ENCODE results near the gene HBP1. TPM values are rescaled to one million over a fixed set of nuclear protein-coding genes. Genes with fewer than 3 reads are reported as not detected.

The HBP1 gene
- total RNA-seq, 1 donor from 2014 or later = 121 TPM

DNA sequence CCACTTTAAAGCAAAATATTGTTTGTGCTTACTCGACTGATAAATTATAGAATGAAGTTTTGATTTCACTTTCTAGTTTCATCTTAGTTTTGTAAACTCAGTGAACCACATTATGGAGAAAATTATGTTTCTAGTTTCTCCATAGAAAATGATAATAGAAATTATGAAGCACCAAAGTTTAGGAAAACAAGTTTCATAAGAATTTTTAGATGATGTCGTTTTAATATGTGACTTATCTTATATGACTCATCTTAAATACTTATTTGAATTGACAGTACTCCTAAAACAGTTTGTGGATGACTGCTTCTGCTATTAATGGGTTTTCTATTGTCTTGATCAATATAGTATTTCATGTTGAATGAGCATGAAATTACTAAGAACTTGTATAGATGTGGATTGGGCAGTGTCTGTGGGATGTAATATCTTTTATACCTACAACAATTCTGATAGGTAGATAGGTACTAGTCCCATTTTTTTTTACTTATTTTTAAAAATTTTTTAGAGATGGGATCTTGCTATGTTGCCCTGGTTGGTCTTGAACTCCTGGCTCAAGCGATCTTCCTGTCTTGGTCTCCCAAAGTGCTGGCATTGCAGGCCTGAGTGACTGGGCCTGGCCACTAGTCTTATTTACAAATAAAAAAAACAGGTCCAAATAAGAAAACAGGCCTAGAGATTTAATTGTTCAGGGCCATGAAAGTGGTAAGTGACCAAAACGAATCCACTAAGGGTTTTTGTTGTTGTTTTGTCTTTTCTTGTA is 3.7 kb downstream of the HBP1 start:
- peaks cover 6% of the 10 kb centered on the region for H3K36me3 Mint-ChIP-seq
- Histone ChIP-seq H3K4me2 (peak overlapping the region; percentile 40), H3K4me1 (peaks cover 26% of the 10 kb centered on the region), H3K27ac (peak overlapping the region; percentile 39), H3K9me3 (ENCODE audit: low read depth) (no peaks in the 10 kb centered on the region), H3F3A (ENCODE audit: low read depth) (peaks cover 43% of the 10 kb centered on the region), H3K27me3 (no peaks in the 10 kb centered on the region), H3K36me3 (no peaks in the 10 kb centered on the region), H3K4me3 (no peak overlapping the region), H2AFZ (replicated peaks) (no peak overlapping the region), H3K9ac (no peak overlapping the region), H4K20me1 (ENCODE audit: low read depth) (peaks cover 52% of the 10 kb centered on the region), H3K79me2 (ENCODE audit: low read depth) (peaks cover 76% of the 10 kb centered on the region)
- no peak for DNase-seq (ENCODE audit: low spot score)
- no peak overlapping the region for H3K4me3 Mint-ChIP-seq
- no peak overlapping the region for H3K27ac Mint-ChIP-seq
- no peak for TF ChIP-seq EZH2 (IDR thresholded peaks at IDR 0.05)
- TF ChIP-seq, protein P1, sequence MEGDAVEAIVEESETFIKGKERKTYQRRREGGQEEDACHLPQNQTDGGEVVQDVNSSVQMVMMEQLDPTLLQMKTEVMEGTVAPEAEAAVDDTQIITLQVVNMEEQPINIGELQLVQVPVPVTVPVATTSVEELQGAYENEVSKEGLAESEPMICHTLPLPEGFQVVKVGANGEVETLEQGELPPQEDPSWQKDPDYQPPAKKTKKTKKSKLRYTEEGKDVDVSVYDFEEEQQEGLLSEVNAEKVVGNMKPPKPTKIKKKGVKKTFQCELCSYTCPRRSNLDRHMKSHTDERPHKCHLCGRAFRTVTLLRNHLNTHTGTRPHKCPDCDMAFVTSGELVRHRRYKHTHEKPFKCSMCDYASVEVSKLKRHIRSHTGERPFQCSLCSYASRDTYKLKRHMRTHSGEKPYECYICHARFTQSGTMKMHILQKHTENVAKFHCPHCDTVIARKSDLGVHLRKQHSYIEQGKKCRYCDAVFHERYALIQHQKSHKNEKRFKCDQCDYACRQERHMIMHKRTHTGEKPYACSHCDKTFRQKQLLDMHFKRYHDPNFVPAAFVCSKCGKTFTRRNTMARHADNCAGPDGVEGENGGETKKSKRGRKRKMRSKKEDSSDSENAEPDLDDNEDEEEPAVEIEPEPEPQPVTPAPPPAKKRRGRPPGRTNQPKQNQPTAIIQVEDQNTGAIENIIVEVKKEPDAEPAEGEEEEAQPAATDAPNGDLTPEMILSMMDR (IDR thresholded peaks at IDR 0.05) = no peak
- no peak for TF ChIP-seq EZH2phosphoT487 (IDR thresholded peaks at IDR 0.05)
- H3K4me1 Mint-ChIP-seq = peaks cover 29% of the 10 kb centered on the region
- no peaks in the 10 kb centered on the region for H3K9me3 Mint-ChIP-seq
- H3K27me3 Mint-ChIP-seq (ENCODE audit: insufficient read depth, low read depth) = no peaks in the 10 kb centered on the region

DNA sequence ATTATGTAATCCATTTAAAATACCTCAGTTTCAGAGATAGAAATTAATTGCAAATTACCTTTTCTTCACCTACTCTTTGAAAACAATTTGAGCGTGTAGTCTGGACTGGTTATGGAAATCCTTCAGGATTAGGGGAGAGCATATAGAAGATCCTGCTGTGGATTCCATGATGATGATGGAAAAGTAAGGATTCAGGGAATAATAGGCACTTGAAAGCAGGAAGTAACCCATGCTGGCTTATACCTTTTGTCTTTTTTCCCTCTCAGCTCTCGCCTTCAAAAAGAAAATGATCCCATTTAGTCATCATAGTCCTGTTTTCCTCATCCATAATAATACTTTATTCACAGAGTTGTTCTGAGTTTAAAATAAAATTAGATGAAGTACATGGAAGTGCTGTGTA is 4.4 kb downstream of the HBP1 start:
- Histone ChIP-seq H4K20me1 (ENCODE audit: low read depth) (peaks cover 52% of the 10 kb centered on the region), H3K27me3 (no peaks in the 10 kb centered on the region), H3K79me2 (ENCODE audit: low read depth) (peaks cover 84% of the 10 kb centered on the region), H3F3A (ENCODE audit: low read depth) (peaks cover 36% of the 10 kb centered on the region), H3K9me3 (ENCODE audit: low read depth) (no peaks in the 10 kb centered on the region), H3K4me3 (peak overlapping the region; percentile 6), H3K36me3 (no peaks in the 10 kb centered on the region), H3K4me1 (peaks cover 26% of the 10 kb centered on the region), H3K4me2 (peak overlapping the region; percentile 40), H3K9ac (no peak overlapping the region), H2AFZ (replicated peaks) (no peak overlapping the region), H3K27ac (peak overlapping the region; percentile 39)
- Mint-ChIP-seq H3K36me3 (peaks cover 6% of the 10 kb centered on the region), H3K27me3 (ENCODE audit: insufficient read depth, low read depth) (no peaks in the 10 kb centered on the region), H3K27ac (no peak overlapping the region), H3K4me3 (peak overlapping the region; percentile 22), H3K9me3 (no peaks in the 10 kb centered on the region), H3K4me1 (peaks cover 28% of the 10 kb centered on the region)
- no peak for TF ChIP-seq EZH2 (IDR thresholded peaks at IDR 0.05)
- no peak for TF ChIP-seq EZH2phosphoT487 (IDR thresholded peaks at IDR 0.05)
- TF ChIP-seq, protein P1 (IDR thresholded peaks at IDR 0.05) = no peak
- DNase-seq (ENCODE audit: low spot score) = peak; percentile 15

DNA sequence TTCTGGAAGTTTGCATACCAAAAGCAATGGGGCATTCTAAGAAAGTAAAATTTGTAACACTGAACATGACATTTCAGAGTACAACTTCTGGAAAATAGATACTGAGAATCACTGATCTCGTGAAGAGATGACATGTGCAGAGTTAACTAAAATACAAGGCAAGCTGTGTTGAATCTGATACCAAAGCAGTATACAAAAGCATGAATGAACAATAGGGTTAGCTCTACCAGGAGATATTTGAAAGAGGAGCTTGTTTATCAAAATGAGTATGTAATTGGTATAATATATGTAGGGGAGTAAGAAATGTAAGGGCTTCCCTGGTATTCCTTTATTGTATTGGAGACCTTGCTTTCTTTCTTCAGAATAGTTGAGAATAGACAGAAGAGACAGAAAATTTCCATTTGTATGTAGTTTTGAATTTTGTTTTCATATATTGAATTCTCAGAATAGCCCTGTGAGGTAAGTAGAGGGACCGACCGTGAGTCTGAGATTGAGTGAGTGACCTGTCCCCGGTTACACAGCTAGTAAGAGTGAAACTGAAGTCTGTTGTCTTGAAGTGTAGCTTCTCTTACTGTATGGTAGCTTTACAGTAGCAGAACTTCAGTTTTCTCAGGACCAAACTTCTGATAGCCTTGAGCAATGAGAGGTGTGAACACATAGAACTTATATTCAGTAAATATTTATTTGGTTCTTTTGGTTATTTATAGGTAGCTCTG is 5.0 kb downstream of the HBP1 start:
- Mint-ChIP-seq H3K27ac (no peak overlapping the region), H3K36me3 (peaks cover 6% of the 10 kb centered on the region), H3K4me1 (peaks cover 28% of the 10 kb centered on the region), H3K27me3 (ENCODE audit: insufficient read depth, low read depth) (no peaks in the 10 kb centered on the region), H3K9me3 (no peaks in the 10 kb centered on the region), H3K4me3 (peak overlapping the region; percentile 7)
- Histone ChIP-seq H3K4me1 (peaks cover 26% of the 10 kb centered on the region), H3K9ac (no peak overlapping the region), H4K20me1 (ENCODE audit: low read depth) (peaks cover 52% of the 10 kb centered on the region), H3K4me3 (peak overlapping the region; percentile 6), H3K9me3 (ENCODE audit: low read depth) (no peaks in the 10 kb centered on the region), H3K79me2 (ENCODE audit: low read depth) (peaks cover 90% of the 10 kb centered on the region), H3K27me3 (no peaks in the 10 kb centered on the region), H3K27ac (peak overlapping the region; percentile 39), H3K4me2 (peak overlapping the region; percentile 40), H3F3A (ENCODE audit: low read depth) (peaks cover 34% of the 10 kb centered on the region), H2AFZ (replicated peaks) (no peak overlapping the region), H3K36me3 (no peaks in the 10 kb centered on the region)
- TF ChIP-seq EZH2phosphoT487 (IDR thresholded peaks at IDR 0.05) = no peak
- TF ChIP-seq EZH2 (IDR thresholded peaks at IDR 0.05) = no peak
- TF ChIP-seq, protein P1 (IDR thresholded peaks at IDR 0.05) = no peak
- no peak for DNase-seq (ENCODE audit: low spot score)
